ENCODE results near the gene EVI5. TPM values are rescaled to one million over a fixed set of nuclear protein-coding genes. Genes with fewer than 3 reads are reported as not detected.
"Not testable (repeated sequence)": the region's sequence is repeated elsewhere in the genome, so short reads cannot be mapped to it uniquely, and the experiment has no call there.

EVI5 gene
- total RNA-seq, 4 donors from 2014 or later = 48.7 to 70.7 (median 50.8) TPM

DNA sequence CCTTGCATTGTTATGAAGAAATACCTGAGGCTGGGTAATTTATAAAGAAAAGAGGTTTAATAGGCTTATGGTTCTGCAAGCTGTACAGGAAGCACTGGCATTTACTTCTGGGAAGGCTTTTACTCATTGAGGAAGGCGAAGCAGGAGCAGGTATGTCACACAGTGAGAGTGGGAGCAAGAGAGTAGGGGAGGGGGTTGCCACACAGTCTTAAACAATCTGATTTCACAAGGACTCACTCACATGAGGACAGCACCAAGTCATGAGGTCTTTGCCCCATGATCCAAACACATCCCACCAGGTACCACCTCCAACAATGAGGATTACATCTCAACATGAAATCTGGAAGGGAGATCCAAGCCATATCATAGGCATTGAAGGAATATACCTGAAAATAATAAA, 127.2 kb downstream of the EVI5 start:
- Histone ChIP-seq H3K9me3 (peaks cover 0 to 51% (median 17%) of the 10 kb centered on the region in 4 donors), H3K27me3 (no peaks in the 10 kb centered on the region), H3K27ac (no peak overlapping the region), H3K36me3 (peaks cover 0 to 82% (median 3%) of the 10 kb centered on the region in 3 donors), H3K4me1 (no peaks in the 10 kb centered on the region), H3K4me3 (no peak overlapping the region)
- no peak for TF ChIP-seq EP300 (IDR thresholded peaks at IDR 0.05)
- TF ChIP-seq POLR2A (IDR thresholded peaks at IDR 0.05) = no peak
- TF ChIP-seq, protein P1, sequence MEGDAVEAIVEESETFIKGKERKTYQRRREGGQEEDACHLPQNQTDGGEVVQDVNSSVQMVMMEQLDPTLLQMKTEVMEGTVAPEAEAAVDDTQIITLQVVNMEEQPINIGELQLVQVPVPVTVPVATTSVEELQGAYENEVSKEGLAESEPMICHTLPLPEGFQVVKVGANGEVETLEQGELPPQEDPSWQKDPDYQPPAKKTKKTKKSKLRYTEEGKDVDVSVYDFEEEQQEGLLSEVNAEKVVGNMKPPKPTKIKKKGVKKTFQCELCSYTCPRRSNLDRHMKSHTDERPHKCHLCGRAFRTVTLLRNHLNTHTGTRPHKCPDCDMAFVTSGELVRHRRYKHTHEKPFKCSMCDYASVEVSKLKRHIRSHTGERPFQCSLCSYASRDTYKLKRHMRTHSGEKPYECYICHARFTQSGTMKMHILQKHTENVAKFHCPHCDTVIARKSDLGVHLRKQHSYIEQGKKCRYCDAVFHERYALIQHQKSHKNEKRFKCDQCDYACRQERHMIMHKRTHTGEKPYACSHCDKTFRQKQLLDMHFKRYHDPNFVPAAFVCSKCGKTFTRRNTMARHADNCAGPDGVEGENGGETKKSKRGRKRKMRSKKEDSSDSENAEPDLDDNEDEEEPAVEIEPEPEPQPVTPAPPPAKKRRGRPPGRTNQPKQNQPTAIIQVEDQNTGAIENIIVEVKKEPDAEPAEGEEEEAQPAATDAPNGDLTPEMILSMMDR (IDR thresholded peaks at IDR 0.05) = no peak
- no peak for DNase-seq (ENCODE audit: low spot score in 2 of 2)
- 96 to 100% methylated on average over 1 of the region's 1 CpG for WGBS, 2 donors

DNA sequence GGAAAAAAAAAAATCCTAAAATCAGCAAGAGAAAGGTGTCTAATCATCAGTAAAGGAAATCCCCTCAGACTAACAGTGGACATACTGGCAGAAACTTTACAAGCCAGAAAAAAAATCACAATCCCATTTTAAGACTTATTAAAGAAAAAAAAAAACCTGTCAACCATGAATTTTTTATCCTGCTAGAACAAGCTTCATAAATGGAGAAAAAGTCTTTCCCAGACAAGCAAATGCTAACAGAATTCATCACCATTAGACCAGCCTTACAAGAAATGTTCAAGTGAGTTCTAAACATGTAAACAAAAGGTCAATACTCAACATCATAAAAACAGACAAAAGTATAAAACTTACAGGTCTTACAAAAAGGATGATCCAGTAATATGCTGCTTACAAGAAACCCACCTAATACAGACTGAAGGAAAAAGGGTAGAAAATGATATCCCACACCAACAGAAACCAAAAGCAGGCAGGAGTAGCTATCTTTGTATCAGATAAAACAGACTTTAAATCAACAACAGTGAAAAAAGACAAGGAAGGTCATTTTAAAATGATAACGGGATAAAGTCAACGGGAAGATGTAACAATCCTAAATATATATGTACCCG, 129.6 kb downstream of the EVI5 start:
- H3K4me3 ChIP-seq = no peak overlapping the region
- TF ChIP-seq, protein P1 (IDR thresholded peaks at IDR 0.05) = no peak
- TF ChIP-seq EP300 (IDR thresholded peaks at IDR 0.05) = no peak
- TF ChIP-seq POLR2A (IDR thresholded peaks at IDR 0.05) = no peak
- H3K36me3 ChIP-seq = peaks cover 0 to 71% (median 3%) of the 10 kb centered on the region in 3 donors
- H3K4me1 ChIP-seq = no peaks in the 10 kb centered on the region
- H3K27ac ChIP-seq = no peak overlapping the region
- WGBS, 2 donors = 94 to 98% methylated on average over 3 of the region's 3 CpGs
- peaks cover 0 to 51% (median 17%) of the 10 kb centered on the region in 4 donors for H3K9me3 ChIP-seq
- H3K27me3 ChIP-seq = no peaks in the 10 kb centered on the region
- DNase-seq (ENCODE audit: low spot score in 2 of 2) = no peak

DNA sequence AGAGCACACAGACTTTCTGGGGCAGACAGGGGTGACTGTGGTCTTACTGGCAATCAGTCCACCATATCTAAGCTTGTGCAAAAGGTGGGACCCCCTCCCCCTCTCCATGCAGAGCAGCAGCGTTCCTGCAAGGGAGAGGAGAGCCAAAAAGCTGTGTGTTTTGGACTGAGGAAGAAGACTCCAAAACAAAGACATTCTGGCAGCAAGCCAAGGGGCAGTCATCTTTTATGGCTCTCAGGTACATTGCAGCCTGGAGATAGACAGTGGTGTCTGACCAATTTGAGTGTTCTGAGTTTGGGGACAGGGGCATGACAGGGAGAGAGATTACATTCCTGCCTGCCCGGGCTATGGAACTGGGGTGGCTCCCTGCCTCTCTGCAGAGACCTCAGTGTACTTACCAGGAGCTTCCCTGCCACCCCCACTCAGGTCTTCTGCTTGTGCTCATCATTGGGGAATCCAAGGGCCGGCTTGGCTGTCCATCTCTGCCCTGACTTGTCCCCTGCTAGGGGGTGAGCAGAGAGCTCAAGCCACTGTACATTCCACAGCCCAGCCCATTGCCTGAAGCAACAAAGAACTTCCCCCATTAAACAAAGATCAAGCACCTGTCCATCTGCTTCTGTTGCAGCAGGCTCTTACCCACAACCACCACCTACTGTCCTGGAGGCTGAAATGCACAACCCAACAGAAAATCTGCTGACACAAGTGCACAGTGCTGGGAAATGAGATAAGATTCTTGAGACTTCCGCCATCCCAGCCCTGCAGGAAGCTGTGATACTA, 131.1 kb downstream of the EVI5 start:
- peaks cover 0 to 51% (median 17%) of the 10 kb centered on the region in 4 donors for H3K9me3 ChIP-seq
- WGBS, 2 donors = 92 to 95% methylated on average over 4 of the region's 4 CpGs
- no peaks in the 10 kb centered on the region for H3K4me1 ChIP-seq
- H3K36me3 ChIP-seq = peaks cover 0 to 56% (median 3%) of the 10 kb centered on the region in 3 donors
- TF ChIP-seq EP300 (IDR thresholded peaks at IDR 0.05) (no peak), POLR2A (IDR thresholded peaks at IDR 0.05) (no peak)
- TF ChIP-seq, protein P1 (IDR thresholded peaks at IDR 0.05) = no peak
- H3K4me3 ChIP-seq = no peak overlapping the region
- H3K27me3 ChIP-seq = no peaks in the 10 kb centered on the region
- no peak for DNase-seq (ENCODE audit: low spot score in 2 of 2)
- H3K27ac ChIP-seq = no peak overlapping the region

DNA sequence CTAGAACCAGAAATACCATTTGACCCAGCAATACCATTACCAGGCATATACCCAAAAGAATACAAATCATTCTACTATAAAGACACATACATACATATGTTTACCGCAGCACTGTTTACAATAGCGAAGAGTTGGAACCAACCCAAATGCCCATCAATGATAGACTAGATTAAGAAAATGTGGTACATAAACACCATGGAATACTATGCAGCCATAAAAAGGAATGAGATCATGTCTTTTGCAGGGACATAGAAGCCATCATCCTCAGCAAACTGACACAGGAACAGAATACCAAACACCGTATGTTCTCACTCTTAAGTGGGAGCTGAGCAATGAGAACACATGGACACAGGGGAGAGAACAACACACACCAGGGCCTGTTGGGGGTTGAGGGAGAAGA, 144.2 kb downstream of the EVI5 start:
- H3K27me3 ChIP-seq; H3K4me1 ChIP-seq; H3K4me3 ChIP-seq; H3K9me3 ChIP-seq; H3K36me3 ChIP-seq; H3K27ac ChIP-seq; DNase-seq (ENCODE audit: low spot score in 2 of 2): not testable (repeated sequence)
- WGBS, 2 donors = 95 to 99% methylated on average over 3 of the region's 3 CpGs

DNA sequence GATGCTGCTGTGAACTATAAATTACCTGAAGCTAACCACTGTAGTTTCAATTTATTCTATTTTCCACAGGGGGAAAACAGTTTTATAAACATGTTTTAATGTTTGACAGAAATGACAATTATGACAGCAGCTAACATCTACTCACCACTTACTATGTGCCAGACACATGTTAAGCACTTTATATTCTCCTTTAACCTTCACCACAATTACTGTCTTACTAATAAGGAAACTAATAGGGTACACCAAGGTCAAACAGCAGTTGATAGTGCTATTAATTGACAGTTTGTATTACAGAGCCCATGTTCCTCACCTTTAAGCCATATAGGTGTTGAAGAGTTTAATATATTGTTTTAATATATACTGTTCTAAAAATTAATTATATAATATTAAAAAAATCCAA, 146.4 kb downstream of the EVI5 start:
- Histone ChIP-seq H3K9me3 (no peaks in the 10 kb centered on the region), H3K27me3 (no peaks in the 10 kb centered on the region), H3K36me3 (peaks cover 0 to 22% (median 0%) of the 10 kb centered on the region in 3 donors), H3K4me3 (no peak overlapping the region), H3K4me1 (no peaks in the 10 kb centered on the region), H3K27ac (no peak overlapping the region)
- TF ChIP-seq, protein P1 (IDR thresholded peaks at IDR 0.05) = no peak
- no peak for TF ChIP-seq POLR2A (IDR thresholded peaks at IDR 0.05)
- no peak for TF ChIP-seq EP300 (IDR thresholded peaks at IDR 0.05)
- DNase-seq (ENCODE audit: low spot score in 2 of 2) = no peak

DNA sequence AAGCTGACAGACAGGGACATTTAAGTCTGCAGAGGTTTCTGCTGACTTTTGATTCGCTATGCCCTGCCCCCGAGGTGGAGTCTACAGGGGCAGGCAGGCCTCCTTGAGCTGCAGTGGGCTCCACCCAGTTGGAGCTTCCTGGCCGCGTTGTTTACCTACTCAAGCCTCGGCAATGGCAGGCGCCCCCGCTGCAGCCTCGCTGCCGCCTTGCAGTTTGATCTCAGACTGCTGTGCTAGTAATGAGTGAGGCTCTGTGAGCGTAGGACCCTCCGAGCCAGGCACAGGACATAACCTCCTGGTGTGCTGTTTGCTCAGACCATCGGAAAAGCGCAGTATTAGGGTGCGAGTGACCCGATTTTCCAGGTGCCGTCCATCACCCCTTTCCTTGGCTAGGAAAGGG, 149.7 kb downstream of the EVI5 start:
- H3K9me3 ChIP-seq; H3K4me3 ChIP-seq; H3K27ac ChIP-seq; DNase-seq (ENCODE audit: low spot score in 2 of 2); H3K4me1 ChIP-seq; H3K27me3 ChIP-seq: not testable (repeated sequence)
- peaks cover 0 to 22% (median 0%) of the 10 kb centered on the region in 3 donors for H3K36me3 ChIP-seq
- WGBS, 2 donors = 95 to 98% methylated on average over 15 to 16 of the region's 16 CpGs

Measured in tibial nerve (tissue), 4 donors.